Measurements from ENCODE around the gene ATM. TPM values are rescaled to one million over a fixed set of nuclear protein-coding genes. Genes with fewer than 3 reads are reported as not detected.

Gene ATM
- total RNA-seq, 2 donors from 2014 or later = 128 to 134 TPM

GRCh38 chr11:108198833-108199232 is 24.0 kb upstream of the ATM start:
- intact Hi-C loops (cut with DNase I) = no loop called here
- ATAC-seq (no peak), DNase-seq (no peak)
- H3K4me1 ChIP-seq = peaks cover 14% of the 10 kb centered on the region
- TF ChIP-seq CTCF (IDR thresholded peaks at IDR 0.05) = no peak
- no peak for TF ChIP-seq POLR2A (IDR thresholded peaks at IDR 0.05)
- peaks cover 0 to 1% of the 10 kb centered on the region in 2 donors for H3K36me3 ChIP-seq (replicated peaks in 1 of 2; ENCODE audit: insufficient read depth in 1 of 2, low read depth in 2 of 2)
- WGBS, 2 donors = 88 to 94% methylated on average over 7 to 8 of the region's 8 CpGs
- no peaks in the 10 kb centered on the region for H3K27me3 ChIP-seq
- no peak overlapping the region for H3K27ac ChIP-seq
- no peaks in the 10 kb centered on the region for H3K9me3 ChIP-seq
- no peak overlapping the region for H3K4me3 ChIP-seq

- Histone ChIP-seq H3K4me1 (peaks cover 14% of the 10 kb centered on the region), H3K27me3 (no peaks in the 10 kb centered on the region), H3K36me3 (replicated peaks in 1 of 2; ENCODE audit: insufficient read depth in 1 of 2, low read depth in 2 of 2) (no peaks in the 10 kb centered on the region), H3K9me3 (no peaks in the 10 kb centered on the region), H3K4me3 (no peak overlapping the region), H3K27ac (no peak overlapping the region)
- peak in 1 of 4 donors; percentile 24 for DNase-seq
- no peak for ATAC-seq
- intact Hi-C loops (cut with DNase I) = no loop called here
- no peak for TF ChIP-seq CTCF (IDR thresholded peaks at IDR 0.05)
- no peak for TF ChIP-seq POLR2A (IDR thresholded peaks at IDR 0.05)
- WGBS, 2 donors = 76 to 88% methylated on average over 12 of the region's 12 CpGs
These were observed 23.2 kb upstream of the ATM start for GRCh38 chr11:108199446-108200321.

- 67 to 77% methylated on average over 2 of the region's 2 CpGs for WGBS, 2 donors
- Histone ChIP-seq H3K27ac (no peak overlapping the region), H3K9me3 (no peaks in the 10 kb centered on the region), H3K27me3 (no peaks in the 10 kb centered on the region), H3K36me3 (replicated peaks in 1 of 2; ENCODE audit: insufficient read depth in 1 of 2, low read depth in 2 of 2) (peaks cover 0 to 7% of the 10 kb centered on the region in 2 donors), H3K4me1 (peaks cover 4% of the 10 kb centered on the region), H3K4me3 (no peak overlapping the region)
- ATAC-seq (no peak), DNase-seq (no peak)
- TF ChIP-seq POLR2A (IDR thresholded peaks at IDR 0.05) (no peak), CTCF (IDR thresholded peaks at IDR 0.05) (no peak)
- intact Hi-C loops (cut with DNase I) = no loop called here
These were observed 19.8 kb upstream of the ATM start for GRCh38 chr11:108203075-108203474.

- Histone ChIP-seq H3K27ac (no peak overlapping the region), H3K9me3 (no peaks in the 10 kb centered on the region), H3K4me3 (no peak overlapping the region), H3K4me1 (no peaks in the 10 kb centered on the region), H3K27me3 (no peaks in the 10 kb centered on the region), H3K36me3 (replicated peaks in 1 of 2; ENCODE audit: insufficient read depth in 1 of 2, low read depth in 2 of 2) (peaks cover 0 to 7% of the 10 kb centered on the region in 2 donors)
- TF ChIP-seq POLR2A (IDR thresholded peaks at IDR 0.05) (no peak), CTCF (IDR thresholded peaks at IDR 0.05) (no peak)
- intact Hi-C loops (cut with DNase I) = no loop called here
- 94 to 97% methylated on average over 9 of the region's 9 CpGs for WGBS, 2 donors
- DNase-seq = no peak
- no peak for ATAC-seq
These were observed 18.5 kb upstream of the ATM start for GRCh38 chr11:108204376-108204775.

All from body of pancreas (tissue), 4 donors.